Immature natural killer cell (primary cell): ENCODE measurements around the gene SPOCK3. TPM values are rescaled to one million over a fixed set of nuclear protein-coding genes. Genes with fewer than 3 reads are reported as not detected.
"Not testable (repeated sequence)": the region's sequence is repeated elsewhere in the genome, so short reads cannot be mapped to it uniquely, and the experiment has no call there.

Experiments
- DNase-seq, 3 donors: peaks; one replicate each; pipeline ENCODE4 v3.0.0; 2022; ENCODE audit warnings: mixed read lengths in 1 of 3
- H3K27ac Mint-ChIP-seq, 6 donors: one replicate each; pipeline ENCODE4 v1.8.0; 2020; ENCODE audit warnings: mixed read lengths in 6 of 6, mild to moderate bottlenecking in 5 of 6, inconsistent platforms in 4 of 6, moderate library complexity in 3 of 6
- H3K27me3 Mint-ChIP-seq, 3 donors: one replicate each; pipeline ENCODE4 v1.8.0; 2020 to 2021; ENCODE audit warnings: low read depth in 3 of 3, mild to moderate bottlenecking in 3 of 3, mixed read lengths in 3 of 3, moderate library complexity in 3 of 3, inconsistent platforms in 1 of 3
- H3K36me3 Mint-ChIP-seq, 3 donors: one replicate each; pipeline ENCODE4 v1.8.0; 2020; ENCODE audit warnings: mixed read lengths in 3 of 3, inconsistent platforms in 2 of 3, mild to moderate bottlenecking in 2 of 3
- H3K4me1 Mint-ChIP-seq, 2 donors: one replicate each; pipeline ENCODE4 v1.8.0; 2020; ENCODE audit warnings: inconsistent platforms in 2 of 2, mild to moderate bottlenecking in 2 of 2, mixed read lengths in 2 of 2, moderate library complexity in 1 of 2
- H3K4me3 Mint-ChIP-seq, 5 donors: one replicate each; pipeline ENCODE4 v1.8.0; 2020; ENCODE audit warnings: mild to moderate bottlenecking in 5 of 5, mixed read lengths in 5 of 5, inconsistent platforms in 3 of 5, moderate library complexity in 3 of 5
- H3K9me3 Mint-ChIP-seq, 6 donors: one replicate each; pipeline ENCODE4 v1.8.0; 2020; ENCODE audit warnings: mild to moderate bottlenecking in 6 of 6, mixed read lengths in 6 of 6, inconsistent platforms in 4 of 6, moderate library complexity in 3 of 6
- polyA plus RNA-seq, 3 donors: library from polyadenylated mRNA; unstranded; fragments of 300-500 nt; fragmentation: Illumina TruSeq; gene quantifications; one replicate each; pipeline ENCODE4 v1.2.3, GENCODE V29; 2021

Gene SPOCK3
- polyA plus RNA-seq, 3 donors from 2014 or later: not detected

- no peaks in the 10 kb centered on the region for H3K36me3 Mint-ChIP-seq
- H3K27ac Mint-ChIP-seq: no peak overlapping the region
- no peak overlapping the region for H3K4me3 Mint-ChIP-seq
- H3K9me3 Mint-ChIP-seq: peaks cover 4 to 18% (median 13%) of the 10 kb centered on the region in 6 donors
- DNase-seq: no peak
- no peaks in the 10 kb centered on the region for H3K4me1 Mint-ChIP-seq
- no peaks in the 10 kb centered on the region for H3K27me3 Mint-ChIP-seq
Observed at GRCh38 chr4:167000141-167000852, 234.0 kb downstream of the SPOCK3 start.

DNA sequence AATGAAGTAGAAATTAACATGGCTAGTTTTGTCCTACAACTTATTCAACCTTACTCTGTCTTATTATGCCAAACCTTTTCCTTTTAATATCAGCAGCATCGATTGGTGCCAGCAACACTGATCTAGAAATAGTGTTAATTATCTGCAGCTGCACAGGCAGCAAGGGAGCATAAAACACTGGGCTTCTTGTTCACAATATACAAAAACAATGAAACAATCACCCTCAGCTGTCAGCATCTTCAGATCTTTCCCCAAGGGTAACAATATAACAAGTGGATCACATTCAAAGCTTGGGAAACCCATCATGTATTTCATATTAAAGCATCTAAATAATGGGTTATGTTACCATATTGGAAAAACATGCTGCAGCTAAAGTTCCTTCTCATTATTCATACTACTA, 238.1 kb downstream of the SPOCK3 start:
- Mint-ChIP-seq H3K4me1 (no peaks in the 10 kb centered on the region), H3K27me3 (no peaks in the 10 kb centered on the region), H3K4me3 (no peak overlapping the region), H3K27ac (no peak overlapping the region), H3K9me3 (peaks cover 0 to 11% (median 7%) of the 10 kb centered on the region in 6 donors), H3K36me3 (no peaks in the 10 kb centered on the region)
- no peak for DNase-seq

DNA sequence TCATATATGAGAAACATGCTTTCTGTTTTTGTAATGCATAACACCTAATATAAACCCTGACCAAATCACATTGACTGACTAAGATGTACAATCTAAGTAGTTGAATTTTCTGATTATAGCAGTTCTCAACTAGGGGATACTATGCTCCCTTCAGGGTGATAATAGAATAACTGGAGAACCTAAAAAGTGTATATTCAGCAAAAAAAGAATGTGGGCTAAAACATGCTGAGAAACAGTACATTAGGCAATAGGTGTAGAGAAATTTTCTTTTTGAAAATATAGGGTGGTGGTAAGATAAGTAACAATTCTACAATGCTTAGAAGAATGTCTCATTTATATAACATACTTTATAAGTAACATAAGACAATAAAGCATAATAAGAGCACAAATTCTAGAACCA, 239.6 kb downstream of the SPOCK3 start:
- Mint-ChIP-seq H3K9me3 (peaks cover 0 to 15% (median 6%) of the 10 kb centered on the region in 6 donors), H3K27ac (no peak overlapping the region), H3K4me3 (no peak overlapping the region), H3K36me3 (no peaks in the 10 kb centered on the region), H3K4me1 (no peaks in the 10 kb centered on the region), H3K27me3 (no peaks in the 10 kb centered on the region)
- no peak for DNase-seq

GRCh38 chr4:166991006-166991561, 243.2 kb downstream of the SPOCK3 start:
- Mint-ChIP-seq H3K4me1 (no peaks in the 10 kb centered on the region), H3K36me3 (no peaks in the 10 kb centered on the region), H3K4me3 (no peak overlapping the region), H3K27me3 (no peaks in the 10 kb centered on the region), H3K9me3 (peaks cover 0 to 29% (median 4%) of the 10 kb centered on the region in 6 donors), H3K27ac (no peak overlapping the region)
- DNase-seq: no peak

DNA sequence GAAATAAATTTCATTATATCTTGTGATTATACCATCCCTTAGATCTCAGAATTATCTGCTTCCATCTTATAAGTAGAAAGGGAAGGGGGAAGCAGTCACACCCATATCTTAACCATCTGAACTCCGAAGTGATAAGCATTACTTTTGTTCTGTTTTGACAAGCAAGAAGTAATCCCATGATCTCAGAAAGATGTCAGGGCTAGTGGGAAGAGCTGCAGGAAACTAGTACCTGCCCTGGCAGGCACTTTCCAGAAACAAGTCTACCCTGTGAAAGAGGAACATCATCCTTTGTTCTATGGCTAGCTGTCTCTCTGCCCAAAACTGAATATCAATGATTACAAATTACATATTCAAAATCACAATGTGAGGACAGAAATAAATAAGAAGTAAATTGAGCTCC, 244.4 kb downstream of the SPOCK3 start:
- Mint-ChIP-seq H3K4me1 (no peaks in the 10 kb centered on the region), H3K4me3 (no peak overlapping the region), H3K27ac (no peak overlapping the region), H3K9me3 (peaks cover 0 to 31% (median 5%) of the 10 kb centered on the region in 6 donors), H3K27me3 (no peaks in the 10 kb centered on the region), H3K36me3 (no peaks in the 10 kb centered on the region)
- no peak for DNase-seq

DNA sequence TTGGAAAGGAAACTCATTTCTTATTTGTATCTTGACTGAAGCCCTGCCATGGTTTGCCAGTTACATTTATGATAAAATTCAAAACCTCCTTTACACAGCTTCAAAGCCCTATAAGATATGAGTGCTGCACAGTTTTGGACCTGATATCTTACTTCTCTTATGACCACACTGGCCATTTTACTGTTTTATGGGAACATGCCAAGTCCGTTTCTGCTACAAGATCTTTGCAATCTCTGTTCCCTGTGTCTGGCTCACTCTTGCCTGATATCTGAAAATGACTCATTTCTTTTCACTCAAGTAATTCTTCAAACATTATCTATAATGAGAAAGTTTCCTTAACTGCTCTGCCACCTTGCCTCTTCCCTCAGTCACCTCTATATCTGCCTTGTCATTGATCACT, 247.3 kb downstream of the SPOCK3 start:
- peaks cover 0 to 27% (median 6%) of the 10 kb centered on the region in 6 donors for H3K9me3 Mint-ChIP-seq
- H3K4me1 Mint-ChIP-seq: no peaks in the 10 kb centered on the region
- DNase-seq: no peak
- H3K4me3 Mint-ChIP-seq: no peak overlapping the region
- H3K27ac Mint-ChIP-seq: no peak overlapping the region
- no peaks in the 10 kb centered on the region for H3K27me3 Mint-ChIP-seq
- H3K36me3 Mint-ChIP-seq: peaks cover 0 to 3% (median 0%) of the 10 kb centered on the region in 3 donors

GRCh38 chr4:166981847-166982246, 252.4 kb downstream of the SPOCK3 start:
- Mint-ChIP-seq H3K4me1 (no peaks in the 10 kb centered on the region), H3K4me3 (no peak overlapping the region), H3K36me3 (peaks cover 0 to 3% (median 0%) of the 10 kb centered on the region in 3 donors), H3K27me3 (peaks cover 0 to 2% (median 0%) of the 10 kb centered on the region in 3 donors), H3K27ac (no peak overlapping the region), H3K9me3 (peaks cover 5 to 38% (median 17%) of the 10 kb centered on the region in 6 donors)
- DNase-seq: no peak

- H3K27me3 Mint-ChIP-seq: peaks cover 0 to 2% (median 0%) of the 10 kb centered on the region in 3 donors
- peaks cover 0 to 3% (median 0%) of the 10 kb centered on the region in 3 donors for H3K36me3 Mint-ChIP-seq
- peaks cover 9 to 45% (median 24%) of the 10 kb centered on the region in 6 donors for H3K9me3 Mint-ChIP-seq
- H3K4me1 Mint-ChIP-seq: no peaks in the 10 kb centered on the region
- DNase-seq: no peak
- no peak overlapping the region for H3K4me3 Mint-ChIP-seq
- no peak overlapping the region for H3K27ac Mint-ChIP-seq
Observed at GRCh38 chr4:166980419-166980818, 253.9 kb downstream of the SPOCK3 start.

DNA sequence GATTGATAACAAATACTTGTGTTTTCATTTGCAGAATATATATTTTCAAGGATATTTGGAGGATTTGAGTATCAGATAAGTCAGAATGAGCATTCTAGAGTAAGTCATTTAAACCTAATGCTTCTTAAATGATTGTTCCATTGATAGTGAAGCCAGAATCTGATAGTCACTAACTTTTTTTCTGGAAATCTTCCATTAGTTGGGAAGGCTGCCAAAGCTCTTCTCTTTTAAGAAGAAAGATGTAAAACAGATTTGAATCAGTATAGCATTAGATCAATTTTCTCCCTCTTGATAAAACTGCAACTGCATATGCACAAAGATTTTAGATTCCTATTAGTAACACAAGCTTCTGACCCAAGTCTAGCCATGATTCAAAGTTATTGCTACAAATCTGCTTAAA, 256.7 kb downstream of the SPOCK3 start:
- DNase-seq: no peak
- H3K36me3 Mint-ChIP-seq: no peaks in the 10 kb centered on the region
- H3K27ac Mint-ChIP-seq: no peak overlapping the region
- no peak overlapping the region for H3K4me3 Mint-ChIP-seq
- peaks cover 9 to 35% (median 23%) of the 10 kb centered on the region in 6 donors for H3K9me3 Mint-ChIP-seq
- no peaks in the 10 kb centered on the region for H3K4me1 Mint-ChIP-seq
- peaks cover 0 to 2% (median 0%) of the 10 kb centered on the region in 3 donors for H3K27me3 Mint-ChIP-seq

GRCh38 chr4:166972071-166972470, 262.2 kb downstream of the SPOCK3 start:
- Mint-ChIP-seq H3K27ac (no peak overlapping the region), H3K4me1 (no peaks in the 10 kb centered on the region), H3K36me3 (peaks cover 0 to 8% (median 0%) of the 10 kb centered on the region in 3 donors), H3K9me3 (peaks cover 4 to 48% (median 28%) of the 10 kb centered on the region in 6 donors), H3K27me3 (peaks cover 0 to 2% (median 1%) of the 10 kb centered on the region in 3 donors), H3K4me3 (no peak overlapping the region)
- DNase-seq: no peak

GRCh38 chr4:166968219-166968618, 266.1 kb downstream of the SPOCK3 start:
- not testable (repeated sequence) for DNase-seq, H3K27ac Mint-ChIP-seq, H3K4me3 Mint-ChIP-seq, H3K36me3 Mint-ChIP-seq, H3K4me1 Mint-ChIP-seq, H3K27me3 Mint-ChIP-seq
- peaks cover 0 to 51% (median 28%) of the 10 kb centered on the region in 6 donors for H3K9me3 Mint-ChIP-seq

GRCh38 chr4:166965562-166965961, 268.7 kb downstream of the SPOCK3 start:
- no peak for DNase-seq
- Mint-ChIP-seq H3K36me3 (peaks cover 0 to 8% (median 0%) of the 10 kb centered on the region in 3 donors), H3K9me3 (peaks cover 0 to 52% (median 29%) of the 10 kb centered on the region in 6 donors)

GRCh38 chr4:166957451-166957850, 276.8 kb downstream of the SPOCK3 start:
- Mint-ChIP-seq H3K36me3 (peaks cover 0 to 2% (median 0%) of the 10 kb centered on the region in 3 donors), H3K4me3 (no peak overlapping the region), H3K4me1 (no peaks in the 10 kb centered on the region), H3K9me3 (peaks cover 17 to 65% (median 27%) of the 10 kb centered on the region in 6 donors), H3K27me3 (peaks cover 0 to 3% (median 0%) of the 10 kb centered on the region in 3 donors), H3K27ac (no peak overlapping the region)
- no peak for DNase-seq

More at GRCh38 chr4:166965562-166965961, 268.7 kb downstream of the SPOCK3 start:
- H3K27ac Mint-ChIP-seq: no peak overlapping the region
- H3K4me1 Mint-ChIP-seq: no peaks in the 10 kb centered on the region
- H3K4me3 Mint-ChIP-seq: no peak overlapping the region
- H3K27me3 Mint-ChIP-seq: peaks cover 0 to 2% (median 1%) of the 10 kb centered on the region in 3 donors

GRCh38 chr4:166956484-166956883, 277.8 kb downstream of the SPOCK3 start:
- H3K36me3 Mint-ChIP-seq: peaks cover 0 to 2% (median 0%) of the 10 kb centered on the region in 3 donors
- DNase-seq: no peak
- H3K27me3 Mint-ChIP-seq: peaks cover 0 to 3% (median 0%) of the 10 kb centered on the region in 3 donors
- H3K27ac Mint-ChIP-seq: no peak overlapping the region
- peaks cover 15 to 56% (median 28%) of the 10 kb centered on the region in 6 donors for H3K9me3 Mint-ChIP-seq
- no peaks in the 10 kb centered on the region for H3K4me1 Mint-ChIP-seq
- no peak overlapping the region for H3K4me3 Mint-ChIP-seq
